Mesothelial cell of epicardium (in vitro differentiated cells): ENCODE measurements around the gene DGKB. TPM values are rescaled to one million over a fixed set of nuclear protein-coding genes. Genes with fewer than 3 reads are reported as not detected.
A peak's percentile ranks its signal among the peaks of the same experiment; 100 is the strongest.

Experiments
- DNase-seq, 2 experiments: peaks; one replicate each; pipeline ENCODE4 v3.0.0; 2021; ENCODE audit warnings: low spot score in 2 of 2; ENCODE audit not compliant: unreplicated experiment in 2 of 2
- H3K27ac Mint-ChIP-seq: 2 replicates; pipeline ENCODE4 v1.8.0; 2021; ENCODE audit warnings: mixed read lengths
- H3K27me3 Mint-ChIP-seq: 2 replicates; pipeline ENCODE4 v1.8.0; 2021; ENCODE audit warnings: low read depth, mixed read lengths
- H3K36me3 Mint-ChIP-seq: 2 replicates; pipeline ENCODE4 v1.8.0; 2021; ENCODE audit warnings: mixed read lengths
- H3K4me1 Mint-ChIP-seq: 2 replicates; pipeline ENCODE4 v1.8.0; 2021; ENCODE audit warnings: mixed read lengths
- H3K4me3 Mint-ChIP-seq: 2 replicates; pipeline ENCODE4 v1.8.0; 2021; ENCODE audit warnings: mild to moderate bottlenecking, moderate library complexity, mixed read lengths
- H3K9me3 Mint-ChIP-seq: 2 replicates; pipeline ENCODE4 v1.8.0; 2021; ENCODE audit warnings: mixed read lengths
- total RNA-seq: library from RNA; stranded (reverse); gene quantifications from 3 replicates; pipeline ENCODE4 v1.2.1, GENCODE V29; 2021
- TF ChIP-seq, protein P1 (sequence below): fragments of 200-600 bp; sonication (generic); IDR thresholded peaks from one replicate; pipeline ENCODE4 v1.5.0; 2021; ENCODE audit warnings: antibody characterized with exemption; ENCODE audit not compliant: unreplicated experiment

DGKB gene
- total RNA-seq, 1 donor from 2014 or later = 3.9 TPM

DNA sequence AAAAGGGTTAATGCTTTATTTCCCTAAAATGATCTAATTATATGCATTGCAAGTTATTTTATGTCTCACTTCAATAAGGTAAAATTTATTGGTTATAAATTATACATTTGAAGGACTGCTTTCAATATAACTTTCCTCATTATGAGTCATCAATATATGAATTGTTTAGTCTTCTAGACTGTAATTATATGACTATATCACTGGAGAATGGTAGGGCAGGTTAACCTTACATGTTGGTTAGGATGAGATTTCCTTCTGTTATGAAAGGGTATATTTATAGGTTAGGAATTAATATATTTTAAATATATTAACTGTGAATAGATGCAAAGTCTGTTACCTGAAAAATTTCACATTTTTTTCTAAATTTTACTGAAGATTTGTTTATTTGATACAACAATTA, 506.7 kb downstream of the DGKB start:
- no peaks in the 10 kb centered on the region for H3K27me3 Mint-ChIP-seq
- no peak overlapping the region for H3K4me3 Mint-ChIP-seq
- no peaks in the 10 kb centered on the region for H3K4me1 Mint-ChIP-seq
- DNase-seq = no peak
- H3K9me3 Mint-ChIP-seq = peaks cover 8% of the 10 kb centered on the region
- TF ChIP-seq, protein P1, sequence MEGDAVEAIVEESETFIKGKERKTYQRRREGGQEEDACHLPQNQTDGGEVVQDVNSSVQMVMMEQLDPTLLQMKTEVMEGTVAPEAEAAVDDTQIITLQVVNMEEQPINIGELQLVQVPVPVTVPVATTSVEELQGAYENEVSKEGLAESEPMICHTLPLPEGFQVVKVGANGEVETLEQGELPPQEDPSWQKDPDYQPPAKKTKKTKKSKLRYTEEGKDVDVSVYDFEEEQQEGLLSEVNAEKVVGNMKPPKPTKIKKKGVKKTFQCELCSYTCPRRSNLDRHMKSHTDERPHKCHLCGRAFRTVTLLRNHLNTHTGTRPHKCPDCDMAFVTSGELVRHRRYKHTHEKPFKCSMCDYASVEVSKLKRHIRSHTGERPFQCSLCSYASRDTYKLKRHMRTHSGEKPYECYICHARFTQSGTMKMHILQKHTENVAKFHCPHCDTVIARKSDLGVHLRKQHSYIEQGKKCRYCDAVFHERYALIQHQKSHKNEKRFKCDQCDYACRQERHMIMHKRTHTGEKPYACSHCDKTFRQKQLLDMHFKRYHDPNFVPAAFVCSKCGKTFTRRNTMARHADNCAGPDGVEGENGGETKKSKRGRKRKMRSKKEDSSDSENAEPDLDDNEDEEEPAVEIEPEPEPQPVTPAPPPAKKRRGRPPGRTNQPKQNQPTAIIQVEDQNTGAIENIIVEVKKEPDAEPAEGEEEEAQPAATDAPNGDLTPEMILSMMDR = no peak
- no peaks in the 10 kb centered on the region for H3K36me3 Mint-ChIP-seq
- H3K27ac Mint-ChIP-seq = no peak overlapping the region

DNA sequence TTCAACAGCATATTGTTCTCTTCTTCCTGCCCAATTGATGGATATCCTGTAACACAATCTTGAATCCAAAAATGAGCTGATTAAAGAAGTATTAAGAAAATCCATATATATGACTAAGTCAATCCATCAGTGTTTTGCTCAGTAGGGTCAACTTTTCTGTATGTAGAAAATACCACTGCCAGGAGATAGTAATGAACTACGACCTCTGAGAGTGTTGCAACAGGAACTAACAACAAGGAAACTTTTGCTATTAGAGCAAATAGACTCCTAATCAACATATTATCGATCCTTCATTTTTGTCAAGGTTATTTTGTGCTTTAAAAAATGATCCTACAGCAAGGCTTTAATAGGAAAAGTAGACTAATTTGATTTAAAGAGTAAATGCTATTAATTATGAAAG, 507.8 kb downstream of the DGKB start:
- Mint-ChIP-seq H3K36me3 (no peaks in the 10 kb centered on the region), H3K27ac (no peak overlapping the region), H3K9me3 (peaks cover 8% of the 10 kb centered on the region), H3K27me3 (no peaks in the 10 kb centered on the region), H3K4me1 (no peaks in the 10 kb centered on the region), H3K4me3 (no peak overlapping the region)
- no peak for DNase-seq
- TF ChIP-seq, protein P1 = no peak

DNA sequence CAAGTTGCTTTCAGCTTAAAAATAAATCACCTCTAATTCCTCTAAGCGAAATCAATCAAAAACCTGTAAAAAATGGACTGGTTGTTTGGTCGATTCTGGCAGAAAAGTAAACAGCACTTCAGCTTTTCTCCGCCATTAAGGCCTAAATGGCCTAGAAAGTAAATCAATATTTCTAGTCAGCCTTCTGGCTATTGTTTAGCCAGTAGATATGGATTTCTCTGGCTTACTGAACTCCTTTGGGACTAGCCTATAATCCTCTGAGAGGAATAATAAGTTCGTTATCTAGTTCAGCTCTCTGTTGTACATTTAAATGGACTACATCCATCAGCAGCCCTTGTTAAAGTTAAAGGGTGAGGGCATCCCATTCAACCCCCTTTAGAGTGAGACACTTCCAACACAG, 513.0 kb downstream of the DGKB start:
- Mint-ChIP-seq H3K27me3 (no peaks in the 10 kb centered on the region), H3K36me3 (no peaks in the 10 kb centered on the region), H3K4me3 (no peak overlapping the region), H3K9me3 (peaks cover 3% of the 10 kb centered on the region), H3K27ac (no peak overlapping the region), H3K4me1 (peaks cover 21% of the 10 kb centered on the region)
- no peak for DNase-seq
- TF ChIP-seq, protein P1 = no peak

DNA sequence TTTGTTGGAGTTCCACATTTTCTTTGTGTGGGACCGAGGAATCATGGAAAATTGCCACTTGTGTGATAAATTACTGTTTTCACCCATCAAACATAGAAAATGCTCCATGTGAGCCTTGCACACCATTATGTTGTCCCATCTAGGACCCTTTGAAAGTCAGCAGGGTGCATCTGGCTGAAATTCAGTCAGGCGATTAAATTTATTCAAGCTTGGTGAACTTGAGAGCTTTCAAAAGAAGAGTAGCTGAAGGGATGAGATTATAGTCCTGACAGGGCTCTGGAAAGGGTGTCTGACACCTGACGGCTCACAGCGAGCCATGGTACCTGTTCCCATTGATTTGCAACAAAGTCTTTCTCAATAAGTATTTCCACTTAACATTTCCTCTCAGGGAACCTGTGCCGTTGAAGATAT, 513.4 kb downstream of the DGKB start:
- Mint-ChIP-seq H3K27ac (no peak overlapping the region), H3K27me3 (no peaks in the 10 kb centered on the region), H3K4me1 (peaks cover 21% of the 10 kb centered on the region), H3K4me3 (no peak overlapping the region), H3K9me3 (peaks cover 3% of the 10 kb centered on the region), H3K36me3 (no peaks in the 10 kb centered on the region)
- TF ChIP-seq, protein P1 = no peak
- no peak for DNase-seq

DNA sequence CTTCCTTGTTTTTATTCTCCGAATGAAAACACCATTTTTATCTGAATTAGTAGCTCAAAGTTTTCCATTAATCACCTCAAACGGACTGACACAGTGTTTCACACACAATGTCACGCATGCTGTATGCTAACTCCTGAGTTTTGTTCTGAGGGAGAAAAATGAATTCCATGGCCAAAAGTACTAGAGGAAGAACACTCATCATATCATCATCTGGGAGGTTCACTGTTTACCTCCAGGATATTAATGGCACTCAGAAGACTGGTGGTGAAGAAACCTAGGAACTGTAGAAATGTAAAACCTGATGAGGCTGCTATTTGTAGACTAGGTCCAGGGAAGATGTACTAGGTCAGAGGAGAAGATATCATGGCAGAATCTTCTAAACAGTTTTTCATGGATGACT, 517.5 kb downstream of the DGKB start:
- Mint-ChIP-seq H3K9me3 (peaks cover 4% of the 10 kb centered on the region), H3K27me3 (no peaks in the 10 kb centered on the region), H3K36me3 (no peaks in the 10 kb centered on the region), H3K4me1 (peaks cover 43% of the 10 kb centered on the region), H3K27ac (peak overlapping the region; percentile 0), H3K4me3 (no peak overlapping the region)
- TF ChIP-seq, protein P1 = no peak
- DNase-seq = no peak

DNA sequence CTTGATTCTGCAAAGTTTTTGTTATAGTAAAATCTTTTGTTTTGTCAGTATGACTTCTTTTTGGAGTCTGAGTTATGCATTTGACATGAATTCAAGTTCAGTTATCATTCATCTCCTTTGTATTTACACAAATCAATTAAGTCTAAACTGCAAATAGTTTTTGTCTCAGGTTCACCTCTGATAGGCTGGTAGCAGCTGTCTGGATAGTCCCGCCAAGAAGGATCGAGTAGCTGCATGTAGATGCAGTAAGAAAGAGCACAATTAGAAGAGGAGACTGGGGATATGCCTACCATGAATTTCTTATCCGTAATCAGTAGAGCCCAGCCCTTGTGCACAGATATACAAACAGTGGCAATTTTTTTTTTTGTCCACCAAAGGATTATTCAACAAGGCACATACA, 520.6 kb downstream of the DGKB start:
- no peak for DNase-seq

More for the DNA sequence above, 520.6 kb downstream of the DGKB start:
- Mint-ChIP-seq H3K27ac (no peak overlapping the region), H3K36me3 (no peaks in the 10 kb centered on the region), H3K9me3 (peaks cover 4% of the 10 kb centered on the region), H3K4me1 (peaks cover 39% of the 10 kb centered on the region), H3K27me3 (no peaks in the 10 kb centered on the region), H3K4me3 (no peak overlapping the region)
- TF ChIP-seq, protein P1 = no peak
